ENCODE data around the gene GRIK5. TPM values are rescaled to one million over a fixed set of nuclear protein-coding genes. Genes with fewer than 3 reads are reported as not detected.
A peak's percentile ranks its signal among the peaks of the same experiment; 100 is the strongest.

The GRIK5 gene
- total RNA-seq, 1 donor from 2014 or later, result 3.9 TPM

GRCh38 chr19:42092350-42092749 lies 22.3 kb upstream of the GRIK5 start:
- Mint-ChIP-seq H3K27ac (peak overlapping the region; percentile 81), H3K4me1 (ENCODE audit: low read depth) (peaks cover 39% of the 10 kb centered on the region), H3K27me3 (ENCODE audit: insufficient read depth) (no peaks in the 10 kb centered on the region), H3K4me3 (no peak overlapping the region), H3K36me3 (ENCODE audit: low read depth) (peaks cover 31% of the 10 kb centered on the region), H3K9me3 (no peaks in the 10 kb centered on the region)
- peak; percentile 51 for DNase-seq (ENCODE audit: low spot score)
- intact Hi-C loops (cut with micrococcal nuclease), result no loop called here

GRCh38 chr19:42091742-42092141 lies 21.7 kb upstream of the GRIK5 start:
- no peaks in the 10 kb centered on the region for H3K27me3 Mint-ChIP-seq (ENCODE audit: insufficient read depth)
- peaks cover 29% of the 10 kb centered on the region for H3K36me3 Mint-ChIP-seq (ENCODE audit: low read depth)
- peaks cover 39% of the 10 kb centered on the region for H3K4me1 Mint-ChIP-seq (ENCODE audit: low read depth)
- H3K9me3 Mint-ChIP-seq, result no peaks in the 10 kb centered on the region
- H3K27ac Mint-ChIP-seq, result no peak overlapping the region
- intact Hi-C loops (cut with micrococcal nuclease), result no loop called here
- no peak for DNase-seq (ENCODE audit: low spot score)
- H3K4me3 Mint-ChIP-seq, result no peak overlapping the region

GRCh38 chr19:42091300-42091699 lies 21.3 kb upstream of the GRIK5 start:
- intact Hi-C loops (cut with micrococcal nuclease), result no loop called here
- H3K4me3 Mint-ChIP-seq, result peak overlapping the region; percentile 16
- no peaks in the 10 kb centered on the region for H3K27me3 Mint-ChIP-seq (ENCODE audit: insufficient read depth)
- peak overlapping the region; percentile 81 for H3K27ac Mint-ChIP-seq
- H3K36me3 Mint-ChIP-seq (ENCODE audit: low read depth), result peaks cover 26% of the 10 kb centered on the region
- peaks cover 39% of the 10 kb centered on the region for H3K4me1 Mint-ChIP-seq (ENCODE audit: low read depth)
- no peaks in the 10 kb centered on the region for H3K9me3 Mint-ChIP-seq
- no peak for DNase-seq (ENCODE audit: low spot score)

GRCh38 chr19:42090672-42091071 lies 20.7 kb upstream of the GRIK5 start:
- peak overlapping the region; percentile 81 for H3K27ac Mint-ChIP-seq

GRCh38 chr19:42089772-42090171 lies 19.8 kb upstream of the GRIK5 start:
- DNase-seq (ENCODE audit: low spot score), result no peak
- peak overlapping the region; percentile 61 for H3K27ac Mint-ChIP-seq
- intact Hi-C loops (cut with micrococcal nuclease), result no loop called here
- peaks cover 20% of the 10 kb centered on the region for H3K36me3 Mint-ChIP-seq (ENCODE audit: low read depth)
- H3K4me1 Mint-ChIP-seq (ENCODE audit: low read depth), result peaks cover 39% of the 10 kb centered on the region
- peak overlapping the region; percentile 15 for H3K4me3 Mint-ChIP-seq
- no peaks in the 10 kb centered on the region for H3K9me3 Mint-ChIP-seq
- no peaks in the 10 kb centered on the region for H3K27me3 Mint-ChIP-seq (ENCODE audit: insufficient read depth)

More at GRCh38 chr19:42090672-42091071, 20.7 kb upstream of the GRIK5 start:
- Mint-ChIP-seq H3K4me1 (ENCODE audit: low read depth) (peaks cover 39% of the 10 kb centered on the region), H3K4me3 (peak overlapping the region; percentile 16), H3K36me3 (ENCODE audit: low read depth) (peaks cover 26% of the 10 kb centered on the region), H3K9me3 (no peaks in the 10 kb centered on the region), H3K27me3 (ENCODE audit: insufficient read depth) (no peaks in the 10 kb centered on the region)
- intact Hi-C loops (cut with micrococcal nuclease), result no loop called here
- no peak for DNase-seq (ENCODE audit: low spot score)

GRCh38 chr19:42089191-42089750 lies 19.3 kb upstream of the GRIK5 start:
- peaks cover 39% of the 10 kb centered on the region for H3K4me1 Mint-ChIP-seq (ENCODE audit: low read depth)
- H3K9me3 Mint-ChIP-seq, result no peaks in the 10 kb centered on the region
- DNase-seq (ENCODE audit: low spot score), result no peak
- peak overlapping the region; percentile 20 for H3K4me3 Mint-ChIP-seq
- H3K27ac Mint-ChIP-seq, result peak overlapping the region; percentile 66
- no peaks in the 10 kb centered on the region for H3K27me3 Mint-ChIP-seq (ENCODE audit: insufficient read depth)
- peaks cover 16% of the 10 kb centered on the region for H3K36me3 Mint-ChIP-seq (ENCODE audit: low read depth)
- intact Hi-C loops (cut with micrococcal nuclease), result no loop called here

GRCh38 chr19:42088471-42089190 lies 18.6 kb upstream of the GRIK5 start:
- intact Hi-C loops (cut with micrococcal nuclease), result no loop called here
- DNase-seq (ENCODE audit: low spot score), result no peak
- Mint-ChIP-seq H3K27ac (peak overlapping the region; percentile 66), H3K36me3 (ENCODE audit: low read depth) (peaks cover 15% of the 10 kb centered on the region), H3K4me3 (peak overlapping the region; percentile 20), H3K9me3 (no peaks in the 10 kb centered on the region), H3K27me3 (ENCODE audit: insufficient read depth) (no peaks in the 10 kb centered on the region), H3K4me1 (ENCODE audit: low read depth) (peaks cover 39% of the 10 kb centered on the region)

- Mint-ChIP-seq H3K4me3 (no peak overlapping the region), H3K27me3 (ENCODE audit: insufficient read depth) (no peaks in the 10 kb centered on the region), H3K9me3 (no peaks in the 10 kb centered on the region), H3K4me1 (ENCODE audit: low read depth) (peaks cover 33% of the 10 kb centered on the region), H3K36me3 (ENCODE audit: low read depth) (peaks cover 12% of the 10 kb centered on the region), H3K27ac (no peak overlapping the region)
- no peak for DNase-seq (ENCODE audit: low spot score)
- intact Hi-C loops (cut with micrococcal nuclease), result no loop called here
Observed at GRCh38 chr19:42086770-42087550, 17.0 kb upstream of the GRIK5 start.

GRCh38 chr19:42086188-42086736 lies 16.3 kb upstream of the GRIK5 start:
- peak overlapping the region; percentile 3 for H3K27ac Mint-ChIP-seq
- H3K27me3 Mint-ChIP-seq (ENCODE audit: insufficient read depth), result no peaks in the 10 kb centered on the region
- DNase-seq (ENCODE audit: low spot score), result no peak
- intact Hi-C loops (cut with micrococcal nuclease), result no loop called here
- H3K9me3 Mint-ChIP-seq, result no peaks in the 10 kb centered on the region
- no peak overlapping the region for H3K4me3 Mint-ChIP-seq
- H3K36me3 Mint-ChIP-seq (ENCODE audit: low read depth), result peaks cover 19% of the 10 kb centered on the region
- H3K4me1 Mint-ChIP-seq (ENCODE audit: low read depth), result peaks cover 35% of the 10 kb centered on the region

GRCh38 chr19:42083537-42083936 lies 13.5 kb upstream of the GRIK5 start:
- Mint-ChIP-seq H3K4me1 (ENCODE audit: low read depth) (peaks cover 10% of the 10 kb centered on the region), H3K27ac (no peak overlapping the region), H3K4me3 (no peak overlapping the region), H3K9me3 (no peaks in the 10 kb centered on the region), H3K36me3 (ENCODE audit: low read depth) (peaks cover 18% of the 10 kb centered on the region), H3K27me3 (ENCODE audit: insufficient read depth) (no peaks in the 10 kb centered on the region)
- no peak for DNase-seq (ENCODE audit: low spot score)
- intact Hi-C loops (cut with micrococcal nuclease), result no loop called here

- Mint-ChIP-seq H3K27ac (no peak overlapping the region), H3K4me3 (no peak overlapping the region), H3K4me1 (ENCODE audit: low read depth) (peaks cover 26% of the 10 kb centered on the region), H3K27me3 (ENCODE audit: insufficient read depth) (no peaks in the 10 kb centered on the region), H3K9me3 (no peaks in the 10 kb centered on the region), H3K36me3 (ENCODE audit: low read depth) (peaks cover 32% of the 10 kb centered on the region)
- intact Hi-C loops (cut with micrococcal nuclease), result no loop called here
- no peak for DNase-seq (ENCODE audit: low spot score)
Observed at GRCh38 chr19:42081584-42082203, 11.7 kb upstream of the GRIK5 start.

- Mint-ChIP-seq H3K9me3 (no peaks in the 10 kb centered on the region), H3K4me3 (no peak overlapping the region), H3K27ac (no peak overlapping the region), H3K4me1 (ENCODE audit: low read depth) (peaks cover 31% of the 10 kb centered on the region), H3K36me3 (ENCODE audit: low read depth) (peaks cover 35% of the 10 kb centered on the region), H3K27me3 (ENCODE audit: insufficient read depth) (no peaks in the 10 kb centered on the region)
- intact Hi-C loops (cut with micrococcal nuclease), result no loop called here
- no peak for DNase-seq (ENCODE audit: low spot score)
Observed at GRCh38 chr19:42080764-42081375, 10.9 kb upstream of the GRIK5 start.

Measured in activated T-helper 1 cell treated with anti-CD3 and anti-CD28 coated beads, Interleukin-12 subunit alpha, Interleukin-12 subunit beta, Interleukin-2, Interleukin-4 antibody, amounts not matched to agents 30 ng/mL and 10 ng/mL and 1 ng/mL, durations not matched to agents 14 hours and 24 hours and 36 hours (primary cell).